Glutamatergic neuron (in vitro differentiated cells): Measurements from ENCODE around the gene NFATC2IP. TPM values are rescaled to one million over a fixed set of nuclear protein-coding genes. Genes with fewer than 3 reads are reported as not detected.

Source experiments
- DNase-seq: peaks from one replicate; pipeline ENCODE4 v3.0.0; 2022
- H3K27ac Mint-ChIP-seq: one replicate; pipeline ENCODE4 v1.8.0; 2020; ENCODE audit warnings: mild to moderate bottlenecking, mixed read lengths, inconsistent platforms; ENCODE audit not compliant: unreplicated experiment
- H3K27me3 Mint-ChIP-seq: one replicate; pipeline ENCODE4 v1.8.0; 2020; ENCODE audit warnings: mild to moderate bottlenecking, moderate library complexity, mixed read lengths, inconsistent platforms; ENCODE audit not compliant: unreplicated experiment
- H3K36me3 Mint-ChIP-seq: one replicate; pipeline ENCODE4 v1.8.0; 2020; ENCODE audit warnings: mild to moderate bottlenecking, mixed read lengths, inconsistent platforms; ENCODE audit not compliant: unreplicated experiment
- H3K4me1 Mint-ChIP-seq: one replicate; pipeline ENCODE4 v1.8.0; 2020; ENCODE audit warnings: mild to moderate bottlenecking, low read depth, mixed read lengths, inconsistent platforms; ENCODE audit not compliant: unreplicated experiment
- H3K4me3 Mint-ChIP-seq: one replicate; pipeline ENCODE4 v1.8.0; 2020; ENCODE audit warnings: mild to moderate bottlenecking, mixed read lengths, inconsistent platforms; ENCODE audit not compliant: unreplicated experiment
- H3K9me3 Mint-ChIP-seq: one replicate; pipeline ENCODE4 v1.8.0; 2020; ENCODE audit warnings: mild to moderate bottlenecking, moderate library complexity, mixed read lengths, inconsistent platforms; ENCODE audit not compliant: unreplicated experiment
- total RNA-seq: library from RNA; stranded (reverse); fragmentation: NEBNext Ultra II Directional; extraction: Animal tissue kit (Norgen Biotek cat#: 25700); gene quantifications from one replicate; pipeline ENCODE4 v1.2.1, GENCODE V29; 2021; ENCODE audit not compliant: unreplicated experiment
- TF ChIP-seq, protein P1 (sequence below): fragments of 200-600 bp; sonication (generic); IDR thresholded peaks from one replicate; pipeline ENCODE4 v1.5.0; 2021; ENCODE audit not compliant: partially characterized antibody, unreplicated experiment

Gene NFATC2IP
- total RNA-seq, 1 donor from 2014 or later = 59.6 TPM

DNA sequence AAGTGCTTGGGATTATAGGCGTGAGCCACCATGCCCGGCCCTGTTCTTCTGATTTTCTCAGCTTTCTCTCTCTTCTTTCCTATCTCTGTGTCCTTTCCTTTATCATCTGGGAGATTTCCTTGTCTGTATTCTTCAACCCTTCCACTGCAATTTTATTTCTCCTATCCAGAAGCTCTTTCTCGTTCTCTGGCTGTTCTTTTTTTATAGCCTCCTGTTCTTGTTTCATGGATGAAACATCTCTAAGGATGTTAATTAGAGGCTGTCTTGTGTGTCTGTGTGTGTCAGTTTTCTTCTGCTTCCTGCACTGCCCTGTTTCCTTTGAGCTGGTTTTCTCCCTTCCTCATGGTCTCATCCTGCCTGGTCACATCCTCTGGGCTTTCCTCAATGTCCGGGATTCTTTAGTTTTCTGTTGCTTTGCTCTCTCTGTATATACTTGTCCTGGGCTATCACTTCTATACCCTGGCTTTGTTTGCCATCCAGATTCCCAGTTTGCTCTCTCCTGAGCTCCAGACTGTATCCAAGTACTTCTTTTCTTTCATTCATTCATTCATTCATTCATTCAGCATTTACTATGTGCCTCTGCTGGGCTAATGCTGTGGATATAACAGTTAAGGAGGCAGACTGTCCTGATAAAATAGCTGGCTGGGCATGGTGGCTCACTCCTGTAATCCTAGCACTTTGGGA is 36.6 kb downstream of the NFATC2IP start:
- no peak overlapping the region for H3K27ac Mint-ChIP-seq
- TF ChIP-seq, protein P1, sequence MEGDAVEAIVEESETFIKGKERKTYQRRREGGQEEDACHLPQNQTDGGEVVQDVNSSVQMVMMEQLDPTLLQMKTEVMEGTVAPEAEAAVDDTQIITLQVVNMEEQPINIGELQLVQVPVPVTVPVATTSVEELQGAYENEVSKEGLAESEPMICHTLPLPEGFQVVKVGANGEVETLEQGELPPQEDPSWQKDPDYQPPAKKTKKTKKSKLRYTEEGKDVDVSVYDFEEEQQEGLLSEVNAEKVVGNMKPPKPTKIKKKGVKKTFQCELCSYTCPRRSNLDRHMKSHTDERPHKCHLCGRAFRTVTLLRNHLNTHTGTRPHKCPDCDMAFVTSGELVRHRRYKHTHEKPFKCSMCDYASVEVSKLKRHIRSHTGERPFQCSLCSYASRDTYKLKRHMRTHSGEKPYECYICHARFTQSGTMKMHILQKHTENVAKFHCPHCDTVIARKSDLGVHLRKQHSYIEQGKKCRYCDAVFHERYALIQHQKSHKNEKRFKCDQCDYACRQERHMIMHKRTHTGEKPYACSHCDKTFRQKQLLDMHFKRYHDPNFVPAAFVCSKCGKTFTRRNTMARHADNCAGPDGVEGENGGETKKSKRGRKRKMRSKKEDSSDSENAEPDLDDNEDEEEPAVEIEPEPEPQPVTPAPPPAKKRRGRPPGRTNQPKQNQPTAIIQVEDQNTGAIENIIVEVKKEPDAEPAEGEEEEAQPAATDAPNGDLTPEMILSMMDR = no peak

DNA sequence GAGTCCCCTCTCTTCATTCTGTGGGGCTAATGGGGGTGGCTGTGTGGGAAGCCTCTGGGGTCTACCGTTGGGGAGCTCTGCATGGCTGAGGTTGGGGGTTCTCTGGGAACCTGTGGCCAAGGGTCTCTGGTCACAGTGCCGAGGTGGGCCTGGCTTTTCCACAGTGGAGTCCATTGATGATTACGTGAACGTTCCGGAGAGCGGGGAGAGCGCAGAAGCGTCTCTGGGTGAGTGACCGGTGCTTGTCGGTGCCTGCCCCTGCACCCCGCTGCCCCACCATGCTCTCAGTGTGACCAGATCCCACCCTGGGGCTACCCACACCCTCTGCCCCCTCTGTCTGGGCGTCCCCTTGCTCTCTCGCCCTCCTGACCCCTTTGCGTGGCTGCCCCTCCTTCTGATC is 38.6 kb downstream of the NFATC2IP start:
- no peak for DNase-seq
- Mint-ChIP-seq H3K27ac (no peak overlapping the region), H3K36me3 (peaks cover 7% of the 10 kb centered on the region), H3K27me3 (no peaks in the 10 kb centered on the region), H3K4me3 (no peak overlapping the region), H3K4me1 (no peaks in the 10 kb centered on the region), H3K9me3 (peaks cover 3% of the 10 kb centered on the region)
- TF ChIP-seq, protein P1 = no peak

More for the DNA sequence above, 36.6 kb downstream of the NFATC2IP start:
- Mint-ChIP-seq H3K27me3 (peaks cover 3% of the 10 kb centered on the region), H3K4me3 (no peak overlapping the region), H3K36me3 (peaks cover 7% of the 10 kb centered on the region), H3K4me1 (no peaks in the 10 kb centered on the region), H3K9me3 (peaks cover 6% of the 10 kb centered on the region)
- DNase-seq = no peak

DNA sequence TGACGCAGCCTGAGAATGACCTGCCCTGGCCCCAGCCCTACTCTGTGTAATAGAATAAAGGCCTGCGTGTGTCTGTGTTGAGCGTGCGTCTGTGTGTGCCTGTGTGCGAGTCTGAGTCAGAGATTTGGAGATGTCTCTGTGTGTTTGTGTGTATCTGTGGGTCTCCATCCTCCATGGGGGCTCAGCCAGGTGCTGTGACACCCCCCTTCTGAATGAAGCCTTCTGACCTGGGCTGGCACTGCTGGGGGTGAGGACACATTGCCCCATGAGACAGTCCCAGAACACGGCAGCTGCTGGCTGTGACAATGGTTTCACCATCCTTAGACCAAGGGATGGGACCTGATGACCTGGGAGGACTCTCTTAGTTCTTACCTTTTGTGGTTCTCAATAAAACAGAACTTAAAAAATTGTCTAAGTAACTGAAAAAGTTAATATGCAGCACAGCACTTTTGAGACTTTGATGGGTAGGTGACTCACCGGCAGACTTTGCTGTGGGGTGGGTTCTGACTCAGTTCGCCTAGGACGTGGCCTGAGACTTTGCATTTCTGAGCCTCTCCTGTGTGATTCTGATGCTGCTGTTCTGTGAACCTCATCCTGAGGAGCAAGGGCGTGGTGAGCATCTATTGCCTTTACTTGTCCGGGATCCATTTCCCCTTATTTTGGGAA is 39.8 kb downstream of the NFATC2IP start:
- Mint-ChIP-seq H3K4me3 (no peak overlapping the region), H3K9me3 (peaks cover 3% of the 10 kb centered on the region), H3K27me3 (no peaks in the 10 kb centered on the region), H3K27ac (peak overlapping the region; percentile 31), H3K36me3 (peaks cover 7% of the 10 kb centered on the region), H3K4me1 (no peaks in the 10 kb centered on the region)
- DNase-seq = no peak
- TF ChIP-seq, protein P1 = no peak

DNA sequence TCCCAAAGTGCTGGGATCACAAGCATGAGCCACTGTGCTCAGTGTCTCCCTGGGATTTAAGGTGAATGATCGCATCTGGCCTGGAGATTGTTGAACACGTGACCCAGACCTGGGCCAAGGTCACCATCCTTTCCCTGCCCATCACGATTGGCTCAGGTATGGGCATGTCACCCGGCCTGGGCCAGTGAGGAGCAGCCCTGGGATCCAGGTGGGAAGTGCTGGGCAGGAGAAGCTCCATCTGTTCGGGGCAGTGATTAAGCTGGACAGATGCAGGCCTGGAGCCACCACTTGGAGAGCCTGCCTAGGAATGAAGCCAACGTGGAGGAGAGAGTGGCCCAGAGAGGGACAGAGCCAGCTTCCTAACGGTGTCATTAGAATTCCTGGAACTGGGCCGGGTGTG is 41.0 kb downstream of the NFATC2IP start:
- peaks cover 7% of the 10 kb centered on the region for H3K36me3 Mint-ChIP-seq
- peaks cover 3% of the 10 kb centered on the region for H3K9me3 Mint-ChIP-seq
- H3K27me3 Mint-ChIP-seq = no peaks in the 10 kb centered on the region
- H3K4me1 Mint-ChIP-seq = no peaks in the 10 kb centered on the region
- H3K27ac Mint-ChIP-seq = no peak overlapping the region
- no peak for DNase-seq
- TF ChIP-seq, protein P1 = no peak
- H3K4me3 Mint-ChIP-seq = no peak overlapping the region

DNA sequence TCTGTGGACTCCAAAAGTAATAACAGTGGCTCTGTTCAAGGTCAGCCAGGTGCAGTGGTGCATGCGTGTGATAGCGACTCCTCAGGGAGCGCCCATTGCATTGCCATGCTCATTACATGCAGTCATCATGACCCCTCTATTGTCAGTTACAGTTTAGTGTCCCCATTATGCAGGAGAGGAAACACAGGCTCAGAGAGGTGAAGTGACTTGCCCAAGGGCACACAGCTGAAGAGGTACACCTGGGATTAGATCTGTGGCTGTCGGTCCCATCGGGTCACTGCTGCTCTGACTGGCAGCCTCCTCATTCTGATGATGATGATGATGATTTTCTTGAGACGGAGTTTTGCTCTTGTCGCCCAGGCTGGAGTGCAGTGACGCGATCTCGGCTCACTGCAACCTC is 41.8 kb downstream of the NFATC2IP start:
- Mint-ChIP-seq H3K4me1 (no peaks in the 10 kb centered on the region), H3K27ac (no peak overlapping the region), H3K27me3 (peaks cover 3% of the 10 kb centered on the region), H3K36me3 (peaks cover 1% of the 10 kb centered on the region), H3K4me3 (no peak overlapping the region), H3K9me3 (no peaks in the 10 kb centered on the region)
- DNase-seq = no peak
- TF ChIP-seq, protein P1 = no peak
